ENCODE data around the gene NAGPA. TPM values are rescaled to one million over a fixed set of nuclear protein-coding genes. Genes with fewer than 3 reads are reported as not detected.

Gene NAGPA
- total and polyA plus RNA-seq, 2 experiments from 2014 or later: 6.3 to 20.7 TPM

GRCh38 chr16:4982056-4982867 lies 51.5 kb downstream of the NAGPA start (continued):
- TF ChIP-seq ZNF462 (CRISPR knock-in tag; IDR thresholded peaks at IDR 0.05): no peak
- TF ChIP-seq ETS1 (IDR thresholded peaks at IDR 0.05): no peak
- no peak for TF ChIP-seq CTCF (conservative IDR thresholded peaks at IDR 0.05; ENCODE audit: low read depth in 2 of 2)
- TF ChIP-seq REST (IDR thresholded peaks at IDR 0.05; ENCODE audit: unreplicated experiment): no peak
- TF ChIP-seq ZNF114 (CRISPR knock-in tag; IDR thresholded peaks at IDR 0.05): no peak
- TF ChIP-seq ZNF331 (CRISPR knock-in tag; IDR thresholded peaks at IDR 0.05; ENCODE audit: low read depth): no peak
- no peak for TF ChIP-seq EZH2 (IDR thresholded peaks at IDR 0.05; ENCODE audit: low read depth, unreplicated experiment)
- TF ChIP-seq EZH2phosphoT487 (IDR thresholded peaks at IDR 0.05; ENCODE audit: unreplicated experiment): no peak
- TF ChIP-seq CREB1 (CRISPR knock-in tag; IDR thresholded peaks at IDR 0.05; ENCODE audit: low read depth): no peak
- no peak for TF ChIP-seq NANOG (IDR thresholded peaks at IDR 0.05; ENCODE audit: borderline replicate concordance)
- no peak for TF ChIP-seq POLR2AphosphoS5 (IDR thresholded peaks at IDR 0.05; ENCODE audit: low read depth)
- no peak for TF ChIP-seq STAT1 (IDR thresholded peaks at IDR 0.05; ENCODE audit: unreplicated experiment)
